Neural cell (in vitro differentiated cells): ENCODE results near the gene COPS9. TPM values are rescaled to one million over a fixed set of nuclear protein-coding genes. Genes with fewer than 3 reads are reported as not detected.

Experiments
- H2AFZ ChIP-seq: fragments of 200-600, 300-800 bp; sonication (generic), shearing (Covaris generic); 2 replicates; pipeline ENCODE4 v1.6.0; 2014; ENCODE audit warnings: low read depth, mild to moderate bottlenecking, antibody characterized with exemption, low read length, moderate library complexity
- H3F3A ChIP-seq: fragments of 200-600 bp; shearing (Covaris generic); 2 replicates; pipeline ENCODE4 v1.6.1; 2016; ENCODE audit warnings: mild to moderate bottlenecking, moderate library complexity, mixed read lengths, antibody characterized with exemption, low read length; ENCODE audit not compliant: insufficient read depth, poor library complexity, severe bottlenecking
- H3K27ac ChIP-seq: fragments of 200-600, 300-800 bp; sonication (generic), shearing (Covaris generic); 2 replicates; pipeline ENCODE4 v1.5.1; 2014; ENCODE audit warnings: mild to moderate bottlenecking, low read length, moderate library complexity
- H3K27me3 ChIP-seq: fragments of 300-800, 200-600 bp; sonication (generic), shearing (Covaris generic); 2 replicates; pipeline ENCODE4 v1.6.0; 2014; ENCODE audit warnings: mild to moderate bottlenecking, low read depth, low read length, moderate library complexity; ENCODE audit not compliant: insufficient read depth
- H3K36me3 ChIP-seq: fragments of 300-800, 200-600 bp; sonication (generic), shearing (Covaris generic); 2 replicates; pipeline ENCODE4 v1.5.1; 2014; ENCODE audit warnings: mild to moderate bottlenecking, antibody characterized with exemption, low read length, moderate library complexity; ENCODE audit not compliant: insufficient read depth
- H3K4me2 ChIP-seq: fragments of 300-800, 200-600 bp; sonication (generic), shearing (Covaris generic); 2 replicates; pipeline ENCODE4 v1.6.0; 2014; ENCODE audit warnings: mild to moderate bottlenecking, low read length
- H3K4me3 ChIP-seq: fragments of 300-800, 200-600 bp; sonication (generic), shearing (Covaris generic); 2 replicates; pipeline ENCODE4 v1.5.1; 2014; ENCODE audit warnings: mild to moderate bottlenecking, low read length, moderate library complexity
- H3K79me2 ChIP-seq: fragments of 200-600 bp; shearing (Covaris generic); replicated peaks from 2 replicates; pipeline ENCODE4 v1.6.0; 2014; ENCODE audit warnings: mild to moderate bottlenecking, low read length, moderate library complexity; ENCODE audit not compliant: insufficient read depth
- H3K9ac ChIP-seq: fragments of 300-800, 200-600 bp; sonication (generic), shearing (Covaris generic); 2 replicates; pipeline ENCODE4 v1.6.1; 2016; ENCODE audit warnings: mild to moderate bottlenecking, low read length, mixed read lengths
- H3K9me2 ChIP-seq: fragments of 200-600 bp; shearing (Covaris generic); 2 replicates; pipeline ENCODE4 v1.6.1; 2016; ENCODE audit warnings: mild to moderate bottlenecking, low read length, mixed read lengths; ENCODE audit not compliant: insufficient read depth
- H3K9me3 ChIP-seq: fragments of 200-600, 300-800 bp; sonication (generic), shearing (Covaris generic); 2 replicates; pipeline ENCODE4 v1.6.1; 2016; ENCODE audit warnings: mild to moderate bottlenecking, mixed run types, low read length, moderate library complexity, mixed read lengths
- H4K20me1 ChIP-seq: fragments of 200-600 bp; shearing (Covaris generic); 2 replicates; pipeline ENCODE4 v1.6.1; 2016; ENCODE audit warnings: mild to moderate bottlenecking, mixed run types; ENCODE audit not compliant: insufficient read depth
- CTCF ChIP-seq: fragments of 450-650 bp; IDR thresholded peaks from 2 replicates; pipeline ENCODE4 v1.5.1; 2014; ENCODE audit warnings: antibody characterized with exemption, mild to moderate bottlenecking, moderate library complexity; ENCODE audit not compliant: poor library complexity, severe bottlenecking
- EP300 ChIP-seq: fragments of 450-650 bp; conservative IDR thresholded peaks from 2 replicates; pipeline ENCODE4 v1.6.1; 2014; ENCODE audit warnings: antibody characterized with exemption, mild to moderate bottlenecking, moderate library complexity; ENCODE audit not compliant: poor library complexity, severe bottlenecking
- EZH2 ChIP-seq: fragments of 200-600, 300-800 bp; shearing (Covaris generic), sonication (generic); IDR thresholded peaks from 2 replicates; pipeline ENCODE4 v1.6.1; 2014; ENCODE audit warnings: antibody characterized with exemption, low read length, borderline replicate concordance, mild to moderate bottlenecking; ENCODE audit not compliant: insufficient read depth, poor library complexity, severe bottlenecking
- MXI1 ChIP-seq: fragments of 450-650 bp; conservative IDR thresholded peaks from 2 replicates; pipeline ENCODE4 v1.6.1; 2014; ENCODE audit warnings: antibody characterized with exemption, mild to moderate bottlenecking; ENCODE audit not compliant: poor library complexity, severe bottlenecking
- POLR2AphosphoS5 ChIP-seq: IDR thresholded peaks from 2 replicates; pipeline ENCODE4 v1.6.1; 2012
- RAD21 ChIP-seq: fragments of 450-650 bp; conservative IDR thresholded peaks from 2 replicates; pipeline ENCODE4 v1.6.1; 2014; ENCODE audit warnings: antibody characterized with exemption, mild to moderate bottlenecking, moderate library complexity
- REST ChIP-seq: IDR thresholded peaks from 2 replicates; pipeline ENCODE4 v1.6.1; 2012; ENCODE audit warnings: borderline replicate concordance
- SMC3 ChIP-seq: fragments of 450-650 bp; conservative IDR thresholded peaks from 2 replicates; pipeline ENCODE4 v1.6.1; 2014; ENCODE audit warnings: antibody characterized with exemption, mild to moderate bottlenecking, moderate library complexity; ENCODE audit not compliant: poor library complexity
- TAF1 ChIP-seq: IDR thresholded peaks from 2 replicates; pipeline ENCODE4 v1.6.1; 2012; ENCODE audit warnings: low read depth
- polyA plus RNA-seq: library from polyadenylated mRNA; depleted of rRNA; stranded (reverse); fragments of >200 nt; gene quantifications from 2 replicates; pipeline ENCODE4 v1.2.3, GENCODE V29; 2014

The COPS9 gene
- polyA plus RNA-seq, 1 donor from 2014 or later, result 359 TPM

- Histone ChIP-seq H3K9me2 (no peaks in the 10 kb centered on the region), H3K9me3 (no peaks in the 10 kb centered on the region), H3F3A (no peaks in the 10 kb centered on the region), H2AFZ (no peak overlapping the region), H3K79me2 (no peaks in the 10 kb centered on the region), H3K27ac (no peak overlapping the region), H3K36me3 (no peaks in the 10 kb centered on the region), H3K9ac (no peak overlapping the region), H3K4me3 (no peak overlapping the region), H3K4me2 (no peak overlapping the region), H4K20me1 (no peaks in the 10 kb centered on the region), H3K27me3 (no peaks in the 10 kb centered on the region)
- TF ChIP-seq EP300, result no peak
- TF ChIP-seq RAD21, result no peak
- no peak for TF ChIP-seq CTCF
- no peak for TF ChIP-seq MXI1
- no peak for TF ChIP-seq POLR2AphosphoS5
- no peak for TF ChIP-seq TAF1
Observed at GRCh38 chr2:240155048-240155744, 19.1 kb upstream of the COPS9 start.

- Histone ChIP-seq H3K9ac (no peak overlapping the region), H3K27ac (no peak overlapping the region), H3K4me3 (no peak overlapping the region)
Observed at GRCh38 chr2:240154606-240155005, 18.5 kb upstream of the COPS9 start.

More at GRCh38 chr2:240154606-240155005, 18.5 kb upstream of the COPS9 start:
- Histone ChIP-seq H3K9me3 (no peaks in the 10 kb centered on the region), H4K20me1 (no peaks in the 10 kb centered on the region), H3F3A (no peaks in the 10 kb centered on the region), H3K4me2 (no peak overlapping the region), H3K36me3 (no peaks in the 10 kb centered on the region), H3K27me3 (no peaks in the 10 kb centered on the region), H3K79me2 (no peaks in the 10 kb centered on the region), H3K9me2 (no peaks in the 10 kb centered on the region), H2AFZ (no peak overlapping the region)
- TF ChIP-seq EZH2 (no peak), SMC3 (no peak), MXI1 (no peak), REST (no peak)
